Fibroblast of skin of scalp (primary cell): Measurements from ENCODE around the gene AKAP17A.

ENCODE experiments used
- DNase-seq: peaks from one replicate; pipeline ENCODE4 v3.0.0-alpha.2; 2013

AKAP17A gene

GRCh38 chrX:1582686-1583437 lies 8.5 kb upstream of the AKAP17A start:
- no peak for DNase-seq

- no peak for DNase-seq
Observed at GRCh38 chrX:1584237-1585011, 7.0 kb upstream of the AKAP17A start.

GRCh38 chrX:1587161-1587560 lies 4.2 kb upstream of the AKAP17A start:
- DNase-seq = no peak

GRCh38 chrX:1589356-1590130 lies 1.9 kb upstream of the AKAP17A start:
- DNase-seq = no peak

GRCh38 chrX:1591863-1592469 lies 562 bp downstream of the AKAP17A start:
- no peak for DNase-seq

- no peak for DNase-seq
Observed at GRCh38 chrX:1592470-1593142, 1.2 kb downstream of the AKAP17A start.

GRCh38 chrX:1593286-1594271 lies 2.2 kb downstream of the AKAP17A start:
- no peak for DNase-seq

- DNase-seq = no peak
Observed at GRCh38 chrX:1595711-1596060, 4.3 kb downstream of the AKAP17A start.

GRCh38 chrX:1596676-1597344 lies 5.4 kb downstream of the AKAP17A start:
- DNase-seq = no peak

GRCh38 chrX:1597345-1598020 lies 6.1 kb downstream of the AKAP17A start:
- no peak for DNase-seq

GRCh38 chrX:1598021-1598875 lies 6.8 kb downstream of the AKAP17A start:
- no peak for DNase-seq

GRCh38 chrX:1598876-1599790 lies 7.7 kb downstream of the AKAP17A start:
- DNase-seq = no peak

- no peak for DNase-seq
Observed at GRCh38 chrX:1599791-1600405, 8.5 kb downstream of the AKAP17A start.

GRCh38 chrX:1600406-1601050 lies 9.1 kb downstream of the AKAP17A start:
- DNase-seq = no peak

GRCh38 chrX:1601051-1601767 lies 9.8 kb downstream of the AKAP17A start:
- DNase-seq = no peak

GRCh38 chrX:1601768-1602085 lies 10.3 kb downstream of the AKAP17A start:
- DNase-seq = no peak
